GM12878 (cell line): ENCODE results near the gene CEP120. TPM values are rescaled to one million over a fixed set of nuclear protein-coding genes. Genes with fewer than 3 reads are reported as not detected.

ENCODE experiments used
- ATAC-seq: fragments of 200-7000 bp; cut with Tn5 transposase; 3 replicates; pipeline ENCODE4 v1.9.1; 2020; ENCODE audit warnings: mild to moderate bottlenecking, moderate library complexity
- BruUV-seq: library from RNA; stranded (reverse); fragments of 400-500 nt; replicated peaks from 2 replicates; lab custom pipeline; 2021; lab: Mats Ljungman, UMichigan
- CTCF ChIA-PET: fragments of 300-600 bp; sonication (Branson Sonifier 250); formaldehyde crosslinking; extraction: SDS; loops from one replicate; lab custom pipeline; 2021; ENCODE audit warnings: inconsistent platforms; lab: Yijun Ruan, JAX
- POLR2A ChIA-PET: fragments of 350-600 bp; formaldehyde crosslinking; extraction: SDS; loops from one replicate; lab custom pipeline; 2021; ENCODE audit warnings: inconsistent platforms; lab: Charles Lee
- RAD21 ChIA-PET: fragments of 300-600 bp; sonication (Branson Sonifier 250); formaldehyde crosslinking; loops from one replicate; lab custom pipeline; 2023; ENCODE audit warnings: antibody characterized with exemption; ENCODE audit not compliant: unreplicated experiment; lab: Charles Lee
- SMC1A ChIA-PET: fragments of 300-600 bp; sonication (Branson Sonifier 250); formaldehyde crosslinking; loops from one replicate; lab custom pipeline; 2023; ENCODE audit not compliant: unreplicated experiment, uncharacterized antibody; lab: Charles Lee
- DNase-seq: peaks from one replicate; pipeline ENCODE4 v3.0.0-alpha.2; 2011; ENCODE audit warnings: low read depth, low spot score
- FAIRE-seq: peaks from 3 replicates; lab custom pipeline; 2011; peaks lifted over from hg19 to GRCh38; lab: Jason Lieb, UNC
- H2AFZ ChIP-seq: 2 replicates; pipeline ENCODE4 v1.6.0; 2011; ENCODE audit warnings: low read depth, low read length, control low read depth; ENCODE audit not compliant: control insufficient read depth
- H3K27ac ChIP-seq: 2 replicates; pipeline ENCODE4 v1.5.1; 2011; ENCODE audit warnings: control low read depth; ENCODE audit not compliant: control insufficient read depth, insufficient read depth
- H3K27me3 ChIP-seq, 2 experiments: replicated peaks in 1 of 2; 2 replicates each; pipeline versions ENCODE4 v1.6.0 to v1.6.1; 2011; ENCODE audit warnings: low read length in 1 of 2; ENCODE audit not compliant: control insufficient read depth in 2 of 2, insufficient read depth in 2 of 2
- H3K36me3 ChIP-seq, 2 experiments: 2 replicates each; pipeline ENCODE4 v1.5.1; 2011; ENCODE audit warnings: low read length in 1 of 2; ENCODE audit not compliant: control insufficient read depth in 2 of 2, insufficient read depth in 2 of 2
- H3K4me1 ChIP-seq: 2 replicates; pipeline ENCODE4 v1.6.1; 2011; ENCODE audit warnings: mild to moderate bottlenecking, low read length, moderate library complexity, mixed read lengths; ENCODE audit not compliant: control insufficient read depth, insufficient read depth
- H3K4me2 ChIP-seq: 2 replicates; pipeline ENCODE4 v1.6.0; 2011; ENCODE audit warnings: control low read depth; ENCODE audit not compliant: control insufficient read depth, insufficient read depth
- H3K4me3 ChIP-seq: fragments of 200-600 bp; sonication (generic); 2 replicates; pipeline ENCODE4 v1.5.1; 2016
- H3K79me2 ChIP-seq: 2 replicates; pipeline ENCODE4 v1.6.0; 2011; ENCODE audit warnings: low read length; ENCODE audit not compliant: control insufficient read depth, insufficient read depth
- H3K9ac ChIP-seq: 2 replicates; pipeline ENCODE4 v1.8.0; 2011; ENCODE audit warnings: low read length, control low read depth, mixed read lengths; ENCODE audit not compliant: control insufficient read depth, insufficient read depth
- H3K9me3 ChIP-seq: replicated peaks from 3 replicates; pipeline ENCODE4 v1.5.1; 2011; ENCODE audit warnings: mild to moderate bottlenecking, low read length; ENCODE audit not compliant: control insufficient read depth, insufficient read depth
- H4K20me1 ChIP-seq: 2 replicates; pipeline ENCODE4 v1.6.0; 2011; ENCODE audit not compliant: control insufficient read depth, insufficient read depth
- BCL11A ChIP-seq: IDR thresholded peaks from 2 replicates; pipeline ENCODE4 v1.6.1; 2011; ENCODE audit warnings: low read depth, low read length
- EP300 ChIP-seq, 2 experiments: fragments of 150-350 bp in 1 of 2; IDR thresholded peaks; 2 replicates each; pipeline ENCODE4 v1.6.1; 2011 to 2012; ENCODE audit warnings: low read depth in 2 of 2, low read length in 2 of 2, borderline replicate concordance in 1 of 2, improper control_type of control experiment in 1 of 2, inconsistent platforms in 1 of 2; ENCODE audit not compliant: control insufficient read depth in 1 of 2
- KDM1A ChIP-seq: fragments of 200-600 bp; sonication (generic); IDR thresholded peaks from 2 replicates; pipeline ENCODE4 v1.6.1; 2016; ENCODE audit warnings: borderline replicate concordance
- RUNX3 ChIP-seq: IDR thresholded peaks from 2 replicates; pipeline ENCODE4 v1.6.1; 2012; ENCODE audit warnings: low read length, inconsistent platforms
- TCF12 ChIP-seq: IDR thresholded peaks from 2 replicates; pipeline ENCODE4 v1.6.1; 2011; ENCODE audit warnings: low read depth, mild to moderate bottlenecking, low read length
- TCF3 ChIP-seq: IDR thresholded peaks from 2 replicates; pipeline ENCODE4 v1.6.1; 2012; ENCODE audit warnings: low read depth, mild to moderate bottlenecking, low read length, borderline replicate concordance; ENCODE audit not compliant: insufficient read depth
- WGBS: methylation state at CpG from one replicate; pipeline ENCODE4 v1.1.6; 2016; ENCODE audit warnings: low lambda C conversion rate; ENCODE audit not compliant: insufficient replicate concordance, insufficient coverage; ENCODE audit errors: missing lambda C conversion rate; 5-methylcytosine and 5-hydroxymethylcytosine counted together
- in situ Hi-C: fragments of 300-500 bp; cut with MboI; formaldehyde crosslinking; loops from 9 replicates; pipeline ENCODE4 v1.14.3; 2018; ENCODE audit warnings: mixed read lengths
- intact Hi-C: fragments of 100-400 bp; cut with micrococcal nuclease; formaldehyde crosslinking; loops from one replicate; pipeline ENCODE4 v1.14.2; 2022; ENCODE audit not compliant: unreplicated experiment
- polyA plus RNA-seq, 11 experiments: library from polyadenylated mRNA; depleted of rRNA in 4 of 11; unstranded in 6 of 11; stranded (reverse) in 5 of 11; fragments of >200 nt; fragmentation: Nextera tagmentation in 4 of 11; fragmentation: Illumina TruSeq in 1 of 11; extraction: Ambion mirVana in 4 of 11; extraction: Trizol in 1 of 11; gene quantifications; 1 replicate in 1 of 11; 2 replicates in 10 of 11; pipeline versions ENCODE4 v1.2.1 to v1.2.3, GENCODE V29; 2011 to 2016; ENCODE audit warnings: inconsistent platforms in 2 of 11, missing spikeins in 2 of 11, low read depth in 1 of 11
- total RNA-seq, 4 experiments: library from RNA; depleted of rRNA in 3 of 4; stranded (reverse); fragments of >200 nt in 3 of 4; fragmentation: Illumina TruSeq in 1 of 4; extraction: Trizol in 1 of 4; gene quantifications; 2 replicates each; pipeline versions ENCODE4 v1.2.1 to v1.2.3, GENCODE V29; 2013 to 2021
- TF ChIP-seq, protein P1 (sequence below): fragments of 450-650 bp; IDR thresholded peaks from 2 replicates; pipeline ENCODE4 v1.6.1; 2017; ENCODE audit warnings: antibody characterized with exemption, mild to moderate bottlenecking, moderate library complexity

The CEP120 gene
- total and polyA plus RNA-seq, 10 of the 15 experiments (the other 5 are each of a cell fraction or from before 2014, with no cell fraction given): 4.1 to 23.0 (median 13.1) TPM

- Histone ChIP-seq H3K9me3 (no peaks in the 10 kb centered on the region), H3K79me2 (no peaks in the 10 kb centered on the region), H3K27me3 (no peaks in the 10 kb centered on the region), H3K4me3 (no peak overlapping the region), H3K9ac (no peak overlapping the region), H3K4me1 (peaks cover 43% of the 10 kb centered on the region), H3K36me3 (no peaks in the 10 kb centered on the region), H3K27ac (no peak overlapping the region), H2AFZ (no peak overlapping the region), H3K4me2 (peak overlapping the region; percentile 20; the same call in 1 of the 2 replicates), H4K20me1 (no peaks in the 10 kb centered on the region)
- intact Hi-C loops (no loop called here), in situ Hi-C loops (no loop called here)
- CTCF ChIA-PET: interaction anchor here (1.5 to 2.2 kb wide), 2 partner anchors 12 to 28 kb away, joined by 5 to 16 read pairs; partner anchors contain the start of gene CEP120
- no peak for FAIRE-seq
- POLR2A ChIA-PET: interaction anchor here (1.1 kb wide), 1 partner anchor 10 kb away, joined by 3 read pairs; no protein-coding TSS in a partner anchor
- DNase-seq: no peak
- no TSS peak for BruUV-seq
- 8% methylated on average over 3 of the region's 3 CpGs for WGBS
- ATAC-seq: peak; percentile 18
- RAD21 ChIA-PET: interaction anchor here (1.3 to 1.7 kb wide), 7 partner anchors 9 to 159 kb away, joined by 3 to 15 read pairs (median 5); partner anchors contain the start of gene CEP120
- TF ChIP-seq EP300 (IDR thresholded peaks at IDR 0.05; ENCODE audit: borderline replicate concordance in 1 of 2, control insufficient read depth in 1 of 2, low read depth in 2 of 2, low read length in 2 of 2) (0 out of 4 replicates have a peak, but pooled peaks of 1 of the 2 experiments have one; percentile 13), BCL11A (0 out of 2 replicates have a peak, but pooled peaks have one; percentile 21), TCF3 (peak; percentile 27; the same call in 1 of the 2 replicates), KDM1A (no peak), RUNX3 (0 out of 2 replicates have a peak, but pooled peaks have one; percentile 21), TCF12 (peak; percentile 72; the same call in 1 of the 2 replicates)
- TF ChIP-seq, protein P1, sequence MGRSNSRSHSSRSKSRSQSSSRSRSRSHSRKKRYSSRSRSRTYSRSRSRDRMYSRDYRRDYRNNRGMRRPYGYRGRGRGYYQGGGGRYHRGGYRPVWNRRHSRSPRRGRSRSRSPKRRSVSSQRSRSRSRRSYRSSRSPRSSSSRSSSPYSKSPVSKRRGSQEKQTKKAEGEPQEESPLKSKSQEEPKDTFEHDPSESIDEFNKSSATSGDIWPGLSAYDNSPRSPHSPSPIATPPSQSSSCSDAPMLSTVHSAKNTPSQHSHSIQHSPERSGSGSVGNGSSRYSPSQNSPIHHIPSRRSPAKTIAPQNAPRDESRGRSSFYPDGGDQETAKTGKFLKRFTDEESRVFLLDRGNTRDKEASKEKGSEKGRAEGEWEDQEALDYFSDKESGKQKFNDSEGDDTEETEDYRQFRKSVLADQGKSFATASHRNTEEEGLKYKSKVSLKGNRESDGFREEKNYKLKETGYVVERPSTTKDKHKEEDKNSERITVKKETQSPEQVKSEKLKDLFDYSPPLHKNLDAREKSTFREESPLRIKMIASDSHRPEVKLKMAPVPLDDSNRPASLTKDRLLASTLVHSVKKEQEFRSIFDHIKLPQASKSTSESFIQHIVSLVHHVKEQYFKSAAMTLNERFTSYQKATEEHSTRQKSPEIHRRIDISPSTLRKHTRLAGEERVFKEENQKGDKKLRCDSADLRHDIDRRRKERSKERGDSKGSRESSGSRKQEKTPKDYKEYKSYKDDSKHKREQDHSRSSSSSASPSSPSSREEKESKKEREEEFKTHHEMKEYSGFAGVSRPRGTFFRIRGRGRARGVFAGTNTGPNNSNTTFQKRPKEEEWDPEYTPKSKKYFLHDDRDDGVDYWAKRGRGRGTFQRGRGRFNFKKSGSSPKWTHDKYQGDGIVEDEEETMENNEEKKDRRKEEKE: no peak
- SMC1A ChIA-PET: interaction anchor here (1.0 to 2.0 kb wide), 8 partner anchors 10 to 99 kb away, joined by 3 to 17 read pairs (median 4); partner anchors contain the start of genes CEP120 and CSNK1G3
These were observed 27.8 kb upstream of the CEP120 start for GRCh38 chr5:123451047-123451446.
